ENCODE data around the gene ABCC4.

Gene ABCC4

DNA sequence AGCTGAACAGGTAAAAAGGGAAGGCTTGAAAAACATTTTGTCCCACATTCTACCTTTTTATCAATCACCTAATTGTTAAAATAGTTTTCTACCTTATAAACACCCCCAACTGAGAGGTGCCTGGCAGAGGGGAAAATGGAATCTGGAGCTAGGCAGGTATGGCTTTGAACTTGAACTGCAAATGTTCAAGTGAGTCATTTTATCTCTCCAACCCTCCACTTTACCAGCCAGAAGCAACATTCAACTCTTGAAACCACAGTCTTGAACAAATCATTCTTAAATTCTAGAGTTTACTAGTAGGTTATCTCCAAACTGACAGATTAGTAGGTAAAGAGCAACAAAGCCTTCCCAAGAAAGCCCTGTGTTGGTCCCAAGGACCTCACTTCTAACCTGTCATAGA, 116.9 kb downstream of the ABCC4 start:
- Histone ChIP-seq H3K9ac (ENCODE audit: low read length) (no peak overlapping the region), H3K4me3 (ENCODE audit: low read length) (no peak overlapping the region), H4K20me1 (ENCODE audit: insufficient read depth, low read length) (no peaks in the 10 kb centered on the region), H2AFZ (ENCODE audit: low read depth, low read length) (no peak overlapping the region), H3K27ac (ENCODE audit: low read length) (no peak overlapping the region), H3K27me3 (ENCODE audit: low read depth, low read length) (no peaks in the 10 kb centered on the region), H3K36me3 (replicated peaks; ENCODE audit: low read depth, low read length) (no peaks in the 10 kb centered on the region), H3K4me2 (ENCODE audit: low read length) (no peak overlapping the region), H3K9me3 (ENCODE audit: insufficient read depth, low read length) (no peaks in the 10 kb centered on the region), H3K4me1 (ENCODE audit: low read length) (peaks cover 6% of the 10 kb centered on the region), H3K79me2 (ENCODE audit: low read length) (no peaks in the 10 kb centered on the region)
- TF ChIP-seq EZH2phosphoT487 (IDR thresholded peaks at IDR 0.05; ENCODE audit: low read depth): no peak
- TF ChIP-seq, protein P1, sequence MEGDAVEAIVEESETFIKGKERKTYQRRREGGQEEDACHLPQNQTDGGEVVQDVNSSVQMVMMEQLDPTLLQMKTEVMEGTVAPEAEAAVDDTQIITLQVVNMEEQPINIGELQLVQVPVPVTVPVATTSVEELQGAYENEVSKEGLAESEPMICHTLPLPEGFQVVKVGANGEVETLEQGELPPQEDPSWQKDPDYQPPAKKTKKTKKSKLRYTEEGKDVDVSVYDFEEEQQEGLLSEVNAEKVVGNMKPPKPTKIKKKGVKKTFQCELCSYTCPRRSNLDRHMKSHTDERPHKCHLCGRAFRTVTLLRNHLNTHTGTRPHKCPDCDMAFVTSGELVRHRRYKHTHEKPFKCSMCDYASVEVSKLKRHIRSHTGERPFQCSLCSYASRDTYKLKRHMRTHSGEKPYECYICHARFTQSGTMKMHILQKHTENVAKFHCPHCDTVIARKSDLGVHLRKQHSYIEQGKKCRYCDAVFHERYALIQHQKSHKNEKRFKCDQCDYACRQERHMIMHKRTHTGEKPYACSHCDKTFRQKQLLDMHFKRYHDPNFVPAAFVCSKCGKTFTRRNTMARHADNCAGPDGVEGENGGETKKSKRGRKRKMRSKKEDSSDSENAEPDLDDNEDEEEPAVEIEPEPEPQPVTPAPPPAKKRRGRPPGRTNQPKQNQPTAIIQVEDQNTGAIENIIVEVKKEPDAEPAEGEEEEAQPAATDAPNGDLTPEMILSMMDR (IDR thresholded peaks at IDR 0.05; ENCODE audit: low read depth, low read length): no peak

DNA sequence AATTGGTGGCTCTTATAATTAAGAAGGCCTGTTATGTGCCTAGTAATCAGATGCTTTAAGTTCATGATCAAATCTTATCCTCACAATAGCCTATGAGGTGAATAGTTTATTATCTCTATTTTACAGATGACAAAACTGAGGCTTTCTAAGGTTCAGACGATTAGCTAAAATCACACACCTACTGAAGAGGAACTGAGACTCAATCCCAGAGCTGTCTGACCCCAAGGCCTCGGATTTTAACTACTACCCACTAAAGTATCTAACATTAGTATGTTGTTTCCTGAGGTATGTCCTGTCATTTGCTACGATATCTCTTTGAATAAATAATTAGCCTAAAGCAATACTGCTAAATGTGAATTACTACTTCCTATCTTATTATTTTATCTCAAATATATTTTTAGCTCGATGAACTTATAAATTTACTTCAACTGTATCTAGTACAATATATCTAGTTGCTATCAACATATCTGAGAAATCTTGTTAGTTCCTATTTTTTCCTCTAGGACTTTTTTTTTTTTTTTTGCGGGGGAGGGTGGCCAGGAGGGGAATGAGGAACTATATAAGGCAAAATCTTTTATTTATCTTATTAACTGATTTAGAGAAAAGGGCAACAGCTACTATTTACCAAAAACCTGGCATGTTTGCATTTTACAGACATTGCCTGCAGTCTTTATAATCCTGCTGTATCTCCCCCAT, 118.5 kb downstream of the ABCC4 start:
- Histone ChIP-seq H4K20me1 (ENCODE audit: insufficient read depth, low read length) (no peaks in the 10 kb centered on the region), H3K4me3 (ENCODE audit: low read length) (no peak overlapping the region), H3K27me3 (ENCODE audit: low read depth, low read length) (no peaks in the 10 kb centered on the region), H3K27ac (ENCODE audit: low read length) (no peak overlapping the region), H3K4me1 (ENCODE audit: low read length) (peaks cover 6% of the 10 kb centered on the region), H3K9me3 (ENCODE audit: insufficient read depth, low read length) (no peaks in the 10 kb centered on the region), H3K36me3 (replicated peaks; ENCODE audit: low read depth, low read length) (peaks cover 1% of the 10 kb centered on the region), H2AFZ (ENCODE audit: low read depth, low read length) (no peak overlapping the region), H3K79me2 (ENCODE audit: low read length) (no peaks in the 10 kb centered on the region), H3K9ac (ENCODE audit: low read length) (no peak overlapping the region), H3K4me2 (ENCODE audit: low read length) (no peak overlapping the region)
- TF ChIP-seq, protein P1 (IDR thresholded peaks at IDR 0.05; ENCODE audit: low read depth, low read length): no peak

DNA sequence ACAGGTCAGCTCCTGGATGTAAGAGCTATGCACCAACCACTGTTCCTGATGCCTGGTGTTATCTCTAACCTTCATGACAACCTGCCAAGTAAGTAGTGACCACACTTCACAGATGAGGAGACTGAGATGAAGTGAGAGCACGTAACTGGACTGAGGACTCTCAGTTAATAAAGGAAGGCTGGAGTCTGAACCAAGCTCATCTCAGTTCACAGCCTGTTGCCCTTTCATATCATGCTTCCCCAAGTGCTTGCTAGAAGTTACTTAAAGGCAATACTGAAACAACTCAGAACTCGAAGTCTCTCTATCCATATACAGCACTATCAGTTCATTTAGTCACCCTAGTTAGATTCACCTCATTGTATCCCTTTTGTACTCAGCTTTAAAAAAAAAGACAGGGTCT, 119.7 kb downstream of the ABCC4 start:
- Histone ChIP-seq H3K4me2 (ENCODE audit: low read length) (no peak overlapping the region), H3K4me1 (ENCODE audit: low read length) (peaks cover 6% of the 10 kb centered on the region), H3K4me3 (ENCODE audit: low read length) (no peak overlapping the region), H3K27me3 (ENCODE audit: low read depth, low read length) (no peaks in the 10 kb centered on the region), H2AFZ (ENCODE audit: low read depth, low read length) (no peak overlapping the region), H3K9ac (ENCODE audit: low read length) (no peak overlapping the region), H3K27ac (ENCODE audit: low read length) (no peak overlapping the region), H3K9me3 (ENCODE audit: insufficient read depth, low read length) (no peaks in the 10 kb centered on the region), H3K79me2 (ENCODE audit: low read length) (no peaks in the 10 kb centered on the region), H3K36me3 (replicated peaks; ENCODE audit: low read depth, low read length) (peaks cover 4% of the 10 kb centered on the region), H4K20me1 (ENCODE audit: insufficient read depth, low read length) (no peaks in the 10 kb centered on the region)
- TF ChIP-seq, protein P1 (IDR thresholded peaks at IDR 0.05; ENCODE audit: low read depth, low read length): no peak
- TF ChIP-seq EZH2phosphoT487 (IDR thresholded peaks at IDR 0.05; ENCODE audit: low read depth): no peak

DNA sequence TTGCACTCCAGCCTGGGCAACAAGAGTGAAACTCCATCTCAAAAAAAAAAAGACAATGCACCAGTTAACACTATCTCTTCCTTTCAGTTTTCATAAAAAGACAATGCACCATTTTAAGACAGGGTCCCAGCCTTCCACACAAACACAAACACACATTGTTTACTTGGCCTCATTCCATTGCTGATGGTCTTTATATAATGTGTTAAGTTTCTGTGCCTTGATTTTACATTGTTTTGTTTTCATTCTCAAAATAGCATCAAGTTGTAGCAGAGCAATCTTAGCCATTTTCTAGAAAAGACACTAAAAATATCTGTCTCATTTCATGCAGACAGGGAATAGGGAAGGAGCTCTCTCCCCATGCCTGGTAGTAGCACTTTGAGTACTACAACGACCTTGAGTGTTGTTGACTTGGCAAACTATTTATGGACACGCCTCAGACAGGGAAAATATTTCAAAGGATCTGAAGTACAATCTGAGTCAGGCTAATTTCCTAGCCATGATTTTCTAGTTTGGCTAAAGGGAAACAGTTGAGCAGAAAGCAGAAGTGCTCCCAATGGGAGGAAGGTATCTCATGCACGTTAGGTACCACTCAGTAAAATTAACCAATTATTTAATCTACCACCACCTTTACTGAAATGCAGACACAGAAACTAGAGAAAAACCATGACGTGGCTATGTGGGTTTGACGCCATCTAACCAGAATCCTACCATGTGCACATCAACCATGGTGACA, 120.6 kb downstream of the ABCC4 start:
- Histone ChIP-seq H3K4me1 (ENCODE audit: low read length) (peaks cover 6% of the 10 kb centered on the region), H3K4me2 (ENCODE audit: low read length) (no peak overlapping the region), H3K27me3 (ENCODE audit: low read depth, low read length) (no peaks in the 10 kb centered on the region), H3K9ac (ENCODE audit: low read length) (no peak overlapping the region), H3K4me3 (ENCODE audit: low read length) (no peak overlapping the region), H3K79me2 (ENCODE audit: low read length) (no peaks in the 10 kb centered on the region), H3K9me3 (ENCODE audit: insufficient read depth, low read length) (no peaks in the 10 kb centered on the region), H3K36me3 (replicated peaks; ENCODE audit: low read depth, low read length) (peaks cover 4% of the 10 kb centered on the region), H4K20me1 (ENCODE audit: insufficient read depth, low read length) (no peaks in the 10 kb centered on the region), H3K27ac (ENCODE audit: low read length) (no peak overlapping the region), H2AFZ (ENCODE audit: low read depth, low read length) (no peak overlapping the region)
- TF ChIP-seq EZH2phosphoT487 (IDR thresholded peaks at IDR 0.05; ENCODE audit: low read depth): no peak
- TF ChIP-seq, protein P1 (IDR thresholded peaks at IDR 0.05; ENCODE audit: low read depth, low read length): no peak
